NCI-H2081 (cell line): Measurements from ENCODE around the gene RPS2.
A peak's percentile ranks its signal among the peaks of the same experiment; 100 is the strongest.

Experiments used
- DNase-seq, 2 experiments: peaks; one replicate each; lab custom pipeline; 2025; lab: John Stamatoyannopoulos, UW

Gene RPS2

GRCh38 chr16:1919327-1919998, 45.2 kb downstream of the RPS2 start:
- DNase-seq: no peak

GRCh38 chr16:1918351-1919326, 46.0 kb downstream of the RPS2 start, which contains the start of gene HS3ST6:
Gene HS3ST6 (minus strand): TSS chr16:1918415. CDS start chr16:1918323, 92 bp downstream.
- DNase-seq: no peak

- DNase-seq: no peak
Observed at GRCh38 chr16:1917665-1918350, 46.8 kb downstream of the RPS2 start.

GRCh38 chr16:1917056-1917664, 47.5 kb downstream of the RPS2 start:
- DNase-seq: no peak

GRCh38 chr16:1916640-1916990, 48.0 kb downstream of the RPS2 start:
- DNase-seq: no peak

GRCh38 chr16:1915732-1916639, 48.6 kb downstream of the RPS2 start:
- DNase-seq: no peak

- DNase-seq: no peak
Observed at GRCh38 chr16:1914988-1915387, 49.6 kb downstream of the RPS2 start.

- no peak for DNase-seq
Observed at GRCh38 chr16:1914084-1914608, 50.5 kb downstream of the RPS2 start.

- DNase-seq: peak; percentile 62 to 79
Observed at GRCh38 chr16:1913327-1914083, 51.1 kb downstream of the RPS2 start.

- no peak for DNase-seq
Observed at GRCh38 chr16:1912215-1912543, 52.4 kb downstream of the RPS2 start.
